A673 (cell line): ENCODE data around the gene KAZN. TPM values are rescaled to one million over a fixed set of nuclear protein-coding genes. Genes with fewer than 3 reads are reported as not detected.

Source experiments
- BruUV-seq: library from RNA; stranded (reverse); fragments of 400-500 nt; replicated peaks from 2 replicates; lab custom pipeline; 2021; lab: Mats Ljungman, UMichigan
- CTCF ChIA-PET: fragments of 300-600 bp; sonication (Branson Sonifier 250); formaldehyde crosslinking; loops from one replicate; lab custom pipeline; 2022; ENCODE audit warnings: antibody characterized with exemption; lab: Charles Lee
- POLR2A ChIA-PET: fragments of 300-600 bp; sonication (Branson Sonifier 250); formaldehyde crosslinking; loops from one replicate; lab custom pipeline; 2022; ENCODE audit warnings: antibody characterized with exemption; ENCODE audit not compliant: low non-redundant PET; lab: Charles Lee
- DNase-seq: peaks from one replicate; pipeline ENCODE4 v3.0.0-alpha.2; 2015; ENCODE audit warnings: low spot score
- H3K27ac ChIP-seq: fragments of 200-600 bp; sonication (generic); 2 replicates; pipeline ENCODE4 v1.5.1; 2016; ENCODE audit warnings: mixed run types, low read depth, mild to moderate bottlenecking, mixed read lengths, antibody characterized with exemption, low read length; ENCODE audit not compliant: poor library complexity, severe bottlenecking
- H3K27me3 ChIP-seq: fragments of 200-600 bp; sonication (generic); replicated peaks from 2 replicates; pipeline ENCODE4 v1.6.1; 2017; ENCODE audit warnings: mixed run types, low read depth, mild to moderate bottlenecking, mixed read lengths, antibody characterized with exemption, low read length; ENCODE audit not compliant: insufficient read depth, poor library complexity
- H3K36me3 ChIP-seq: fragments of 200-600 bp; sonication (generic); 2 replicates; pipeline ENCODE4 v1.6.1; 2016; ENCODE audit warnings: mixed run types, mild to moderate bottlenecking, mixed read lengths, antibody characterized with exemption, low read length; ENCODE audit not compliant: insufficient read depth, poor library complexity, severe bottlenecking
- H3K4me1 ChIP-seq: fragments of 200-600 bp; sonication (generic); 2 replicates; pipeline ENCODE4 v1.6.1; 2017; ENCODE audit warnings: mixed run types, mild to moderate bottlenecking, mixed read lengths, antibody characterized with exemption, low read length; ENCODE audit not compliant: insufficient read depth, poor library complexity, severe bottlenecking
- H3K4me3 ChIP-seq: fragments of 200-600 bp; sonication (generic); 2 replicates; pipeline ENCODE4 v1.5.1; 2016; ENCODE audit warnings: low read depth, mixed run types, mild to moderate bottlenecking, mixed read lengths, low read length; ENCODE audit not compliant: poor library complexity, severe bottlenecking
- H3K9me3 ChIP-seq: fragments of 200-600 bp; sonication (generic); 2 replicates; pipeline ENCODE4 v1.6.1; 2016; ENCODE audit warnings: mixed run types, low read depth, mild to moderate bottlenecking, mixed read lengths, antibody characterized with exemption, low read length; ENCODE audit not compliant: poor library complexity, severe bottlenecking
- CTCF ChIP-seq: fragments of 300-800, 200-600 bp; sonication (generic); conservative IDR thresholded peaks from 2 replicates; pipeline ENCODE4 v1.5.1; 2017; ENCODE audit warnings: low read depth, mild to moderate bottlenecking, antibody characterized with exemption, low read length, moderate library complexity, mixed read lengths
- EZH2 ChIP-seq: fragments of 200-600 bp; sonication (generic); IDR thresholded peaks from 2 replicates; pipeline ENCODE4 v1.6.1; 2017; ENCODE audit warnings: borderline replicate concordance, low read depth, mild to moderate bottlenecking, mixed read lengths, antibody characterized with exemption, low read length; ENCODE audit not compliant: poor library complexity, severe bottlenecking
- intact Hi-C: fragments of 100-400 bp; cut with micrococcal nuclease; formaldehyde crosslinking; loops from one replicate; pipeline ENCODE4 v1.10.0; 2022; ENCODE audit not compliant: unreplicated experiment
- total RNA-seq: library from RNA; stranded (reverse); gene quantifications from 2 replicates; pipeline ENCODE4 v1.2.3, GENCODE V29; 2021

The KAZN gene
- total RNA-seq, 1 experiment from 2014 or later = 8.0 TPM

GRCh38 chr1:15137809-15138208, 539.3 kb downstream of the KAZN start:
- TF ChIP-seq CTCF (no peak), EZH2 (no peak)
- POLR2A ChIA-PET = no interaction called here
- Histone ChIP-seq H3K4me1 (no peaks in the 10 kb centered on the region), H3K27ac (no peak overlapping the region), H3K27me3 (no peaks in the 10 kb centered on the region), H3K4me3 (no peak overlapping the region), H3K36me3 (no peaks in the 10 kb centered on the region), H3K9me3 (no peaks in the 10 kb centered on the region)
- CTCF ChIA-PET = no interaction called here
- no TSS peak for BruUV-seq
- DNase-seq = no peak
- intact Hi-C loops = no loop called here

DNA sequence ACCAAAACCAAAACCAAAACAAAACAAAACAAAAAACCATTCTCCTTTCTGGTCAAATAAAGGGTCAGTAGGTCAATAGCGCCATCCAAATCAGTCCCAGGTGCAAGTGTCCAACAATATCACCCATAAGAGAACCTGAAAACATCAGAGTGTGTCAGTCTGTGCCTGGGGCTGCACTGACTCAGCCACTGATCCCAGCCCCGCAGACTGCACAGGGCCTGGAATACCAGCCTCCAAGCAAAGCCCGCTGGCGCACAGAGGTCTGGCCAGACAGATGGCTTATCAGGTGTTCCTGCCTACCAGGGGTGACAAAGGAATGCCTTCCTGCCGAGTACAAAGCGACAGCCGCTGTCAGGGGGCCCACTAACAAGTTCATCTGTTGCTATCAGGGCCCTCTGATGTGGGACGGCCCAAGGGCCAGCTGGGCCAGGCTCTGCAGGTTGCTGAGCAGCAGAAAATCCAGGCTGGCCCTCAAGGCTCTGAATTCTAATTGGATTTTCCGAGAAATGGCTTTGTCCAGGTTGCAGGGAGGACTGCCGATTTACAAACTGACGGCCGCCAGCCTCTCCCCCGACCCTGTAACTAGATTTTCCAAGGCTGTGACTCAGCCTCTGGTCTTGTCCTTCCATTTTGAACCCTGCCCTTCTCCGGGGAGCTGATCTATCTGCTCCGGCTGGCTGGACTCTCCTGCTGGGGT, 541.3 kb downstream of the KAZN start:
- ChIA-PET CTCF (interaction anchor here (0.6 kb wide), 1 partner anchor 93 kb away, joined by 5 read pairs; no protein-coding TSS in a partner anchor), POLR2A (no interaction called here)
- H3K27me3 ChIP-seq = no peaks in the 10 kb centered on the region
- H3K4me1 ChIP-seq = no peaks in the 10 kb centered on the region
- no peak for DNase-seq
- intact Hi-C loops = no loop called here
- no peak overlapping the region for H3K4me3 ChIP-seq
- no peaks in the 10 kb centered on the region for H3K9me3 ChIP-seq
- H3K27ac ChIP-seq = no peak overlapping the region
- BruUV-seq = no TSS peak
- no peaks in the 10 kb centered on the region for H3K36me3 ChIP-seq
- TF ChIP-seq CTCF (no peak), EZH2 (no peak)

GRCh38 chr1:15141935-15142539, 543.6 kb downstream of the KAZN start:
- no peak overlapping the region for H3K27ac ChIP-seq
- ChIA-PET CTCF (interaction anchor here (1.1 kb wide), 1 partner anchor 13 kb away, joined by 3 read pairs; no protein-coding TSS in a partner anchor), POLR2A (no interaction called here)
- H3K4me3 ChIP-seq = no peak overlapping the region
- BruUV-seq = no TSS peak
- H3K27me3 ChIP-seq = no peaks in the 10 kb centered on the region
- intact Hi-C loops = no loop called here
- H3K9me3 ChIP-seq = no peaks in the 10 kb centered on the region
- H3K36me3 ChIP-seq = no peaks in the 10 kb centered on the region
- no peaks in the 10 kb centered on the region for H3K4me1 ChIP-seq
- peak; percentile 18 for DNase-seq
- no peak for TF ChIP-seq CTCF
- no peak for TF ChIP-seq EZH2
